Choroid plexus epithelial cell (primary cell): ENCODE data around the gene HTR3B.
A peak's percentile ranks its signal among the peaks of the same experiment; 100 is the strongest.

Source experiments
- DNase-seq: peaks from one replicate; pipeline ENCODE4 v3.0.0-alpha.2; 2010; ENCODE audit warnings: low read depth
- H3K4me3 ChIP-seq: 2 replicates; pipeline ENCODE4 v1.5.1; 2011; ENCODE audit warnings: low read depth, mild to moderate bottlenecking, control low read depth, low read length, moderate library complexity
- CTCF ChIP-seq: conservative IDR thresholded peaks from 2 replicates; pipeline ENCODE4 v1.5.1; 2011; ENCODE audit warnings: low read depth, mild to moderate bottlenecking, control low read depth, inconsistent platforms, low read length, moderate library complexity

Gene HTR3B

DNA sequence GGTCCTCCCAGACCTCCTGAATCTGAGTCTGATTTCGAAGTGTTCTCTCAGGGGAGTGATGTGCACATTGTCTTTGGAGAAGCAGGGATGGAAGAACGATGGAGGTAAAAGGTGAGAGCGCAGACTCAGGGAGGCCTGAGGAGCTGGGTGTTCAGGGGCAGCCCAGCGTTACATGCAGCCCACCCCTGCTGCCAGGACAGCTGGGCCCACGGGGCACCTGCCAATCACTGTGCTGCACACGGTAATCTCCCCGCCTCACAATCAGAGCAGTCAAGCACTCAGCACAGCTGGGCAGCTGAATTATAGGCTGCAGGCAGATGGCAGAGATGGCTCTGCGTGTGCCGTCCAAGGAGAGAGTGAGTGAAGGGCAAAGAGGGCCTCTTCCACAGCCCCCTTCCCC, 52.4 kb downstream of the HTR3B start:
- no peak overlapping the region for H3K4me3 ChIP-seq
- TF ChIP-seq CTCF: no peak
- no peak for DNase-seq

DNA sequence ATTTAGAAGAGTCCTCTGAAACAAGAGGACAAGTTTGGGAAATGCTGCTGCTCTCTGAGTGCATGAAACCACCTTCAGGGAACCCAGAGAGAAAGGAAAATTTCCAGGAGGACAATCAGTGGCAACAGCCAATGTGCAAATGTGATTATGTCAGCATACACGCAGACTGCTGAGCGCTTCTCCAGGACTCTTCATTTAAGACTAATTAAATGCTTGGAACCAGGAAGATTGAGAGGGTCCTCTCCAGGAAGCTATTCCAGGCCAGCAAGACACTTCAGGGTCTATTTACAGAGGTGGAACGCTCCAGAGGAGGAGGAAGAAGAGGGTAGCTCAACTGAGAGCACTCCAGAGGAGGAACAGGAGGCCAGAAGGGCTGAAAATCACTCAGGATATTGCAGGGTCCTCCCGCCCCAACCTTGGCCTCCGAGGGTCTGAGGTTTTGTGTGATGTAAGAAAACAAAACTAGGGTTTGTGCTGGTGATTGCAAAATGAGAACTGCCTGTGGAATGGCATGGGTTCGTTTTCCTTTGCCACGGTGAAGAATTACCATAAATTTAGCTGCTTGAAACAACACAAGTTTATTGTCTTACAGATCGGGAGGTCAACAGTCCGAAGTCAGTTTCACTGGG, 56.2 kb downstream of the HTR3B start:
- DNase-seq: no peak
- TF ChIP-seq CTCF: no peak
- no peak overlapping the region for H3K4me3 ChIP-seq

- no peak for DNase-seq
These were observed 62.8 kb downstream of the HTR3B start for GRCh38 chr11:113967361-113967760.

DNA sequence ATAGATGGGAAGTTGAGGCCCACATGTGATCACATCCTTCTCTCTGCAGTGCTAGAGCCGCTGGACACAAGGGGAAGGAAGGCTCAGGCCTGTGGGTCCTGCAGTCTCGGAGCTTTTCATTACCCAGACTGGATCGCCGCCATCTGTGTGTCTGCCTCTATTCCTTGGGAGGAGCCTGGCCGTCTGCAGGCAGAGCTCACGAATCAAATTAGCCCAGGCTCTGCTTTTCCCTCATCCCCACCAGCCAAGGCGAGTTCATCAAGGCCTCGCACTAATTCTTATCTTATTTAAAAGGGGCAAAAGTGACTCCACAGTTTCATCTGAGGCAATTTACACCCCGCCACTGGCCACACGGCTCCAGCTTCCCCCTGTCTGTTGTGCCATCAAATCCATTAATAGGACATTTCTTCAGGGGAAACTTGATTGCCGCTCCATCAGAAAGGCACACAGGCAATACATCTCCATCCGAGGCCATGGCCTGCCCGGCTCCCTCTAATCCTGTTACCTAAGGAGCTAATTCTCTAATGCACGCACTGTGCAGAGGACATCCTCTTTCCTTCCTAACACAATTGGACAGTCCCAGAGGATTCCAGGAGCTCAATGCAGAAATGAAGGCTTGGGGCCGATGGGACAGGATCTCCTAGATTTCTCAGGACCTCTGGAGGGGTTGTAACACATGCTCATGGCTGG, 67.1 kb downstream of the HTR3B start:
- TF ChIP-seq CTCF: no peak
- no peak overlapping the region for H3K4me3 ChIP-seq
- DNase-seq: no peak

More at GRCh38 chr11:113967361-113967760, 62.8 kb downstream of the HTR3B start:
- TF ChIP-seq CTCF: no peak
- no peak overlapping the region for H3K4me3 ChIP-seq

- H3K4me3 ChIP-seq: no peak within 1 kb of the TSS
- peak; percentile 36 for DNase-seq
- TF ChIP-seq CTCF: peak; percentile 19
These were observed 70.3 kb downstream of the HTR3B start, which contains the start of gene HTR3A for GRCh38 chr11:113974741-113975470. HTR3A (plus strand) TSS chr11:113975108; CDS start chr11:113975326, 218 bp downstream.

DNA sequence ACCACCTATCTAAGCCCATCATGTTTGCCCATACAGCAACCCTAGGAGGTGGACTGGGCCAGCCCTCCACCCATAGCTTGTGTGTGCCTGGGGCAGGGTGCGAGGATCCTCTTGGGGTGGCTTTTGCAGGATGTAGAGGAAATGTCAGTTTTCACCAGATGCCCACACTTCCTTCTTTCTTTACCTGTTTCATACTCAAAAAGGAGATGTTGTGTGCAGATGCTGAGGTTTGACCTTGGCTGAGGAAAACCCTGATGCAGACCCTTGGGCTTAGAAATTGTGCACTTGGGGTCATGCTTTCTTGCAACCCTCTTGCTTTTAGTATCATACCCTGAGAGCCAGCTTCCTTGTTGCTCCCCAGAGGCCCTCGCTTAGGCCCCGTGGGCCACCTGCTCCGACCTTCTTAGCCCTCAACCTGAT, 72.5 kb downstream of the HTR3B start:
- TF ChIP-seq CTCF: no peak
- no peak for DNase-seq

More for the DNA sequence above, 72.5 kb downstream of the HTR3B start:
- no peak overlapping the region for H3K4me3 ChIP-seq
